K562 (cell line): ENCODE data around the gene ZSWIM7. TPM values are rescaled to one million over a fixed set of nuclear protein-coding genes. Genes with fewer than 3 reads are reported as not detected.

Experiments
- DIDO1 ChIP-seq: fragments of 450-650 bp; IDR thresholded peaks from 2 replicates; pipeline ENCODE4 v1.6.1; 2016; ENCODE audit warnings: low read depth, missing biosample characterization, missing genetic modification characterization
- GATA2 ChIP-seq: sonication (generic); formaldehyde crosslinking; IDR thresholded peaks from 2 replicates; pipeline ENCODE4 v1.4.0; 2020; ENCODE audit warnings: mild to moderate bottlenecking, missing genetic modification reagents
- JUND ChIP-seq, 2 experiments: IDR thresholded peaks; 2 replicates in 1 of 2; 3 replicates in 1 of 2; pipeline ENCODE4 v1.6.1; 2011; ENCODE audit warnings: borderline replicate concordance in 2 of 2, low read depth in 2 of 2, low read length in 2 of 2, improper control_type of control experiment in 1 of 2, missing biosample characterization in 1 of 2, missing genetic modification characterization in 1 of 2, missing genetic modification reagents in 1 of 2
- L3MBTL2 ChIP-seq: fragments of 450-650 bp; IDR thresholded peaks from 2 replicates; pipeline ENCODE4 v1.6.1; 2016; ENCODE audit warnings: mild to moderate bottlenecking, moderate library complexity
- MTA2 ChIP-seq: fragments of 450-650 bp; IDR thresholded peaks from 2 replicates; pipeline ENCODE4 v1.6.1; 2016; ENCODE audit warnings: low read depth
- MYNN ChIP-seq, 2 experiments: sonication (generic); formaldehyde crosslinking in 1 of 2; IDR thresholded peaks; 2 replicates each; pipeline versions ENCODE4 v1.5.0 to v1.6.1; 2016 to 2020; ENCODE audit warnings: antibody characterized with exemption in 1 of 2, missing genetic modification reagents in 1 of 2
- PHF8 ChIP-seq: fragments of 200-600 bp; sonication (generic); IDR thresholded peaks from 2 replicates; pipeline ENCODE4 v1.6.1; 2012; ENCODE audit warnings: mixed run types, mild to moderate bottlenecking, inconsistent platforms, low read length, moderate library complexity, borderline replicate concordance
- PURB ChIP-seq: sonication (generic); formaldehyde crosslinking; IDR thresholded peaks from 2 replicates; pipeline ENCODE4 v1.9.0; 2021; ENCODE audit warnings: low read depth, mild to moderate bottlenecking, missing genetic modification reagents
- SAFB2 ChIP-seq: fragments of 200-400 bp; formaldehyde crosslinking; IDR thresholded peaks from 2 replicates; pipeline ENCODE4 v1.6.1; 2018; ENCODE audit warnings: borderline replicate concordance, low read length, low read depth, moderate library complexity; ENCODE audit not compliant: severe bottlenecking
- STAT5A ChIP-seq: IDR thresholded peaks from 2 replicates; pipeline ENCODE4 v1.6.1; 2012; ENCODE audit warnings: low read length, inconsistent platforms, borderline replicate concordance
- TEAD2 ChIP-seq: fragments of 450-650 bp; IDR thresholded peaks from 2 replicates; pipeline ENCODE4 v1.6.1; 2016; ENCODE audit warnings: missing genetic modification characterization, control low read depth, missing compliant biosample characterization
- TFAM ChIP-seq: fragments of 250-450 bp; sonication (Bioruptor Pico); conservative IDR thresholded peaks from 2 replicates; pipeline ENCODE4 v1.5.0; 2021; ENCODE audit warnings: mild to moderate bottlenecking, moderate library complexity
- ZNF444 ChIP-seq: fragments of 250-450 bp; sonication (Bioruptor Pico); IDR thresholded peaks from 2 replicates; pipeline ENCODE4 v1.4.0; 2020; ENCODE audit warnings: mild to moderate bottlenecking, moderate library complexity
- polyA plus RNA-seq, 8 experiments: library from polyadenylated mRNA; depleted of rRNA in 4 of 8; stranded (reverse) in 5 of 8; unstranded in 3 of 8; fragments of >200 nt; fragmentation: Nextera tagmentation in 2 of 8; fragmentation: Illumina TruSeq in 1 of 8; extraction: Ambion mirVana in 2 of 8; extraction: Trizol in 1 of 8; gene quantifications; 2 replicates each; pipeline versions ENCODE4 v1.2.1 to v1.2.3, GENCODE V29; 2011 to 2014; ENCODE audit warnings: inconsistent platforms in 1 of 8, missing spikeins in 1 of 8
- total RNA-seq, 7 experiments: library from RNA; depleted of rRNA in 6 of 7; stranded (reverse); fragments of >200 nt in 6 of 7; fragmentation: Illumina TruSeq in 2 of 7; extraction: Trizol in 2 of 7; gene quantifications; 2 replicates each; pipeline versions ENCODE4 v1.2.1 to v1.2.3, GENCODE V29; 2011 to 2021; ENCODE audit warnings: low replicate concordance in 1 of 7
- TF ChIP-seq, protein P1 (sequence below): fragments of 450-650 bp; formaldehyde crosslinking; IDR thresholded peaks from 2 replicates; pipeline ENCODE4 v1.4.0; 2020; ENCODE audit warnings: mild to moderate bottlenecking
- TF ChIP-seq, protein P2 (sequence below): sonication (generic); formaldehyde crosslinking; IDR thresholded peaks from 2 replicates; pipeline ENCODE4 v1.9.0; 2022; ENCODE audit warnings: mild to moderate bottlenecking, missing genetic modification reagents
- TF ChIP-seq, protein P3 (sequence below), 2 experiments: fragments of 150-350 bp in 1 of 2; IDR thresholded peaks; 2 replicates each; pipeline ENCODE4 v1.6.1; 2012 to 2016; ENCODE audit warnings: low read depth in 2 of 2, low read length in 2 of 2, mild to moderate bottlenecking in 1 of 2, moderate library complexity in 1 of 2
- TF ChIP-seq, protein P4 (sequence below): fragments of 450-650 bp; IDR thresholded peaks from 2 replicates; pipeline ENCODE4 v1.7.1; 2018; ENCODE audit warnings: mild to moderate bottlenecking, low read depth; ENCODE audit not compliant: partially characterized antibody

The ZSWIM7 gene
- total and polyA plus RNA-seq, 9 of the 15 experiments (the other 6 are each of a cell fraction or from before 2014, with no cell fraction given): 5.9 to 18.7 (median 9.5) TPM

DNA sequence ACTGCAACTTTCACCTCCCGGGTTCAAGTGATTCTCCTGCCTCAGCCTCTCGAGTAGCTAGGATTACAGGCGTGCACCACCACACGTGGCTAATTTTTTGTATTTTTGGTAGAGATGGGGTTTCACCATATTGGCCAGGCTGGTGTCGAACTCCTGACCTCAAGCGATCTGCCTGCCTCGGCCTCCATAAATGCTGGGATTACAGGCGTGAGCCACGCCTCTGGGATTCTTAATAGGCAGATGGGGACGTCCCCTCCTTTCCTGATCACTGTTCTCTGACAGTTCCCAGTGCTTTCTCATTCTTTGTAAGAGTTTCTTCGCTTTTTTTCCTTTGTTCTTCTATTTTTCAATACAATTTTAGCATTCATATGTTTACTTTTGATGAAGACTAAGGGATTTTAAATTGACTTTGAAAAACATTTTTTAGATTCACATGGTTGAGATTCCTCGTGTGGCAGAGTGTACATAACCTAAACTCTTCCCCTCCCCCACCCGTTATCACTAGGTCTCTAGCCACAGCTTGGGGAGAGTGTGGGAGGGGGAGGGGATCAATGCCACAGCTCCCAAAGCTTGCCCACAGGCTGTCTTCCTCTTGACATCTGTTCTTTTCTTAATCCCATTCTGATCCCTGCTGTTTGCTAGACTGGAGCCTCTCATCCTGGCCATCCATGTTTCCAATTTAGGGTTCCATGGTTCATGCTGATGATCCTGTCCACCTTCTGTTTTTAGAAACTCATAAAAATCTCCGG, 43.5 kb downstream of the ZSWIM7 start (continued):
- TF ChIP-seq JUND (IDR thresholded peaks at IDR 0.05; ENCODE audit: borderline replicate concordance, low read depth, low read length) (peak; percentile 46; the same call in 1 of the 2 replicates), JUND (tag; IDR thresholded peaks at IDR 0.05; ENCODE audit: borderline replicate concordance, low read depth, low read length) (peak; percentile 34; the same call in 1 of the 3 replicates), MYNN (IDR thresholded peaks at IDR 0.05) (no peak), MYNN (CRISPR knock-in tag; IDR thresholded peaks at IDR 0.05) (no peak), MTA2 (0 out of 2 replicates have a peak, but pooled peaks have one; percentile 26), STAT5A (no peak), TFAM (CRISPR knock-in tag) (no peak), DIDO1 (tag) (no peak), ZNF444 (peak; percentile 74; the same call in 1 of the 2 replicates), PHF8 (no peak), SAFB2 (no peak), PURB (CRISPR knock-in tag) (no peak), TEAD2 (no peak), GATA2 (CRISPR knock-in tag) (peak; percentile 28; the same call in 1 of the 2 replicates), L3MBTL2 (0 out of 2 replicates have a peak, but pooled peaks have one; percentile 35)
- TF ChIP-seq, protein P1, sequence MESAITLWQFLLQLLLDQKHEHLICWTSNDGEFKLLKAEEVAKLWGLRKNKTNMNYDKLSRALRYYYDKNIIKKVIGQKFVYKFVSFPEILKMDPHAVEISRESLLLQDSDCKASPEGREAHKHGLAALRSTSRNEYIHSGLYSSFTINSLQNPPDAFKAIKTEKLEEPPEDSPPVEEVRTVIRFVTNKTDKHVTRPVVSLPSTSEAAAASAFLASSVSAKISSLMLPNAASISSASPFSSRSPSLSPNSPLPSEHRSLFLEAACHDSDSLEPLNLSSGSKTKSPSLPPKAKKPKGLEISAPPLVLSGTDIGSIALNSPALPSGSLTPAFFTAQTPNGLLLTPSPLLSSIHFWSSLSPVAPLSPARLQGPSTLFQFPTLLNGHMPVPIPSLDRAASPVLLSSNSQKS: no peak
- TF ChIP-seq, protein P2, sequence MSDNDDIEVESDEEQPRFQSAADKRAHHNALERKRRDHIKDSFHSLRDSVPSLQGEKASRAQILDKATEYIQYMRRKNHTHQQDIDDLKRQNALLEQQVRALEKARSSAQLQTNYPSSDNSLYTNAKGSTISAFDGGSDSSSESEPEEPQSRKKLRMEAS (CRISPR knock-in tag): 0 out of 2 replicates have a peak, but pooled peaks have one; percentile 6
- TF ChIP-seq, protein P3, sequence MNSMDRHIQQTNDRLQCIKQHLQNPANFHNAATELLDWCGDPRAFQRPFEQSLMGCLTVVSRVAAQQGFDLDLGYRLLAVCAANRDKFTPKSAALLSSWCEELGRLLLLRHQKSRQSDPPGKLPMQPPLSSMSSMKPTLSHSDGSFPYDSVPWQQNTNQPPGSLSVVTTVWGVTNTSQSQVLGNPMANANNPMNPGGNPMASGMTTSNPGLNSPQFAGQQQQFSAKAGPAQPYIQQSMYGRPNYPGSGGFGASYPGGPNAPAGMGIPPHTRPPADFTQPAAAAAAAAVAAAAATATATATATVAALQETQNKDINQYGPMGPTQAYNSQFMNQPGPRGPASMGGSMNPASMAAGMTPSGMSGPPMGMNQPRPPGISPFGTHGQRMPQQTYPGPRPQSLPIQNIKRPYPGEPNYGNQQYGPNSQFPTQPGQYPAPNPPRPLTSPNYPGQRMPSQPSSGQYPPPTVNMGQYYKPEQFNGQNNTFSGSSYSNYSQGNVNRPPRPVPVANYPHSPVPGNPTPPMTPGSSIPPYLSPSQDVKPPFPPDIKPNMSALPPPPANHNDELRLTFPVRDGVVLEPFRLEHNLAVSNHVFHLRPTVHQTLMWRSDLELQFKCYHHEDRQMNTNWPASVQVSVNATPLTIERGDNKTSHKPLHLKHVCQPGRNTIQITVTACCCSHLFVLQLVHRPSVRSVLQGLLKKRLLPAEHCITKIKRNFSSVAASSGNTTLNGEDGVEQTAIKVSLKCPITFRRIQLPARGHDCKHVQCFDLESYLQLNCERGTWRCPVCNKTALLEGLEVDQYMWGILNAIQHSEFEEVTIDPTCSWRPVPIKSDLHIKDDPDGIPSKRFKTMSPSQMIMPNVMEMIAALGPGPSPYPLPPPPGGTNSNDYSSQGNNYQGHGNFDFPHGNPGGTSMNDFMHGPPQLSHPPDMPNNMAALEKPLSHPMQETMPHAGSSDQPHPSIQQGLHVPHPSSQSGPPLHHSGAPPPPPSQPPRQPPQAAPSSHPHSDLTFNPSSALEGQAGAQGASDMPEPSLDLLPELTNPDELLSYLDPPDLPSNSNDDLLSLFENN (IDR thresholded peaks at IDR 0.05; ENCODE audit: low read depth in 2 of 2, low read length in 2 of 2): 0 out of 4 replicates have a peak, but pooled peaks of 1 of the 2 experiments have one; percentile 47
- TF ChIP-seq, protein P4, sequence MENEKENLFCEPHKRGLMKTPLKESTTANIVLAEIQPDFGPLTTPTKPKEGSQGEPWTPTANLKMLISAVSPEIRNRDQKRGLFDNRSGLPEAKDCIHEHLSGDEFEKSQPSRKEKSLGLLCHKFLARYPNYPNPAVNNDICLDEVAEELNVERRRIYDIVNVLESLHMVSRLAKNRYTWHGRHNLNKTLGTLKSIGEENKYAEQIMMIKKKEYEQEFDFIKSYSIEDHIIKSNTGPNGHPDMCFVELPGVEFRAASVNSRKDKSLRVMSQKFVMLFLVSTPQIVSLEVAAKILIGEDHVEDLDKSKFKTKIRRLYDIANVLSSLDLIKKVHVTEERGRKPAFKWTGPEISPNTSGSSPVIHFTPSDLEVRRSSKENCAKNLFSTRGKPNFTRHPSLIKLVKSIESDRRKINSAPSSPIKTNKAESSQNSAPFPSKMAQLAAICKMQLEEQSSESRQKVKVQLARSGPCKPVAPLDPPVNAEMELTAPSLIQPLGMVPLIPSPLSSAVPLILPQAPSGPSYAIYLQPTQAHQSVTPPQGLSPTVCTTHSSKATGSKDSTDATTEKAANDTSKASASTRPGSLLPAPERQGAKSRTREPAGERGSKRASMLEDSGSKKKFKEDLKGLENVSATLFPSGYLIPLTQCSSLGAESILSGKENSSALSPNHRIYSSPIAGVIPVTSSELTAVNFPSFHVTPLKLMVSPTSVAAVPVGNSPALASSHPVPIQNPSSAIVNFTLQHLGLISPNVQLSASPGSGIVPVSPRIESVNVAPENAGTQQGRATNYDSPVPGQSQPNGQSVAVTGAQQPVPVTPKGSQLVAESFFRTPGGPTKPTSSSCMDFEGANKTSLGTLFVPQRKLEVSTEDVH: no peak
